Heart right ventricle (tissue), 16 donors: ENCODE results near the gene SPTBN4. TPM values are rescaled to one million over a fixed set of nuclear protein-coding genes. Genes with fewer than 3 reads are reported as not detected.
A peak's percentile ranks its signal among the peaks of the same experiment; 100 is the strongest.

ENCODE experiments used
- ATAC-seq, 8 donors: fragments of 200-7000 bp; cut with Tn5 transposase; one replicate each; pipeline ENCODE4 v1.9.1; 2020; ENCODE audit warnings: mild to moderate bottlenecking in 8 of 8, moderate library complexity in 8 of 8, moderate number of reproducible peaks in 1 of 8
- DNase-seq, 2 donors: peaks; one replicate each; pipeline ENCODE4 v3.0.0-alpha.2; 2020
- H3K27ac ChIP-seq, 10 donors: fragments of 200-600 bp; sonication (generic) in 2 of 10; one replicate each; pipeline versions ENCODE4 v1.5.0 to v1.8.0; 2020 to 2022; ENCODE audit warnings: mild to moderate bottlenecking in 3 of 10
- H3K27me3 ChIP-seq, 7 donors: fragments of 200-600 bp; one replicate each; pipeline ENCODE4 v1.8.0; 2021 to 2022; ENCODE audit warnings: mild to moderate bottlenecking in 2 of 7
- H3K36me3 ChIP-seq, 9 donors: fragments of 200-600 bp; sonication (generic) in 1 of 9; one replicate each; pipeline versions ENCODE4 v1.5.0 to v1.8.0; 2020 to 2022; ENCODE audit warnings: mild to moderate bottlenecking in 2 of 9
- H3K4me1 ChIP-seq, 9 donors: fragments of 200-600 bp; sonication (generic) in 1 of 9; one replicate each; pipeline versions ENCODE4 v1.5.0 to v1.8.0; 2020 to 2022; ENCODE audit warnings: mild to moderate bottlenecking in 4 of 9
- H3K4me3 ChIP-seq, 10 donors: fragments of 200-600 bp; sonication (generic) in 2 of 10; one replicate each; pipeline versions ENCODE4 v1.5.0 to v1.8.0; 2020 to 2022; ENCODE audit warnings: mild to moderate bottlenecking in 7 of 10, moderate library complexity in 2 of 10
- H3K9me3 ChIP-seq, 11 donors: fragments of 200-600 bp in 10 of 11; sonication (generic) in 2 of 11; one replicate each; pipeline versions ENCODE4 v1.5.0 to v1.8.0; 2013 to 2022; ENCODE audit warnings: mild to moderate bottlenecking in 2 of 11, control low read depth in 1 of 11, moderate library complexity in 1 of 11
- WGBS, 2 donors: extraction: QIAGEN DNeasy Blood & Tissue Kit; methylation state at CpG; one replicate each; pipeline ENCODE4 v1.1.7; 2013; ENCODE audit warnings: inconsistent platforms in 1 of 2; 5-methylcytosine and 5-hydroxymethylcytosine counted together
- intact Hi-C, 10 donors: fragments of 100-400 bp; cut with DNase I; formaldehyde crosslinking; loops; one replicate each; pipeline versions ENCODE4 v1.11.1 to v1.14.2; 2022
- polyA plus RNA-seq, 2 donors: library from polyadenylated mRNA; stranded (reverse); fragments of 200-250 nt; gene quantifications; one replicate each; pipeline ENCODE4 v1.2.3, GENCODE V29; 2013
- total RNA-seq, 10 donors: library from RNA; stranded (reverse); fragmentation: NEBNext Ultra II Directional in 3 of 10; extraction: Animal tissue kit (Norgen Biotek cat#: 25700) in 3 of 10; gene quantifications; one replicate each; pipeline versions ENCODE4 v1.2.1 to v1.2.4, GENCODE V29; 2021 to 2023
- TF ChIP-seq, protein P1 (sequence below), 9 donors: fragments of 200-600 bp; sonication (generic) in 2 of 9; IDR thresholded peaks; one replicate each; pipeline versions ENCODE4 v1.5.0 to v1.8.0; 2021 to 2022; ENCODE audit warnings: antibody characterized with exemption in 9 of 9, mild to moderate bottlenecking in 5 of 9, moderate library complexity in 1 of 9
- donor health status: Arrhythmogenic right ventricular cardiomyopathy.
- donor health status: ischemic (EF 13 %, LVEDD 7.1; RV severe dilation, severe dysfunction).
- donor health status: healthy with polysubstance abuse.
- donor health status: DM: no; HTN: yes; CAD: no.
- donor health status: DM: no; HTN: no; CAD: no.
- donor health status: ischemic (EF 25% LVEDD 6.9; RV normal size, moderate dysfunction).
- donor health status: ischemic (EF 25% LVEDD 5.7; RV mildly dilated, moderate dysfunction).
- donor health status: healthy.
- donor health status: DM: yes; HTN: yes; CAD: no.
- donor health status: Ischemic cardiomyopathy.
- donor health status: ischemic (EF 35%, LVEDD 5.7; RV mildly dilated, moderate dysfunction).
- donor health status: nonischemic (EF 11% LVEDD 7.7; RV severe dilation, severe dysfunction).
- donor health status: DM: yes; HTN: yes; CAD: no.
- donor health status: PGD.
- donor health status: ischemic (EF 29% LVEDD 5.4; RV normal size, mild dysfunction).
- donor health status: nonischemic (EF 23%, LVEDD 6.1; RV moderate dilation, normal function).

SPTBN4 gene
- total and polyA plus RNA-seq, 12 donors = 3.0 to 13.8 (median 4.9) TPM

DNA sequence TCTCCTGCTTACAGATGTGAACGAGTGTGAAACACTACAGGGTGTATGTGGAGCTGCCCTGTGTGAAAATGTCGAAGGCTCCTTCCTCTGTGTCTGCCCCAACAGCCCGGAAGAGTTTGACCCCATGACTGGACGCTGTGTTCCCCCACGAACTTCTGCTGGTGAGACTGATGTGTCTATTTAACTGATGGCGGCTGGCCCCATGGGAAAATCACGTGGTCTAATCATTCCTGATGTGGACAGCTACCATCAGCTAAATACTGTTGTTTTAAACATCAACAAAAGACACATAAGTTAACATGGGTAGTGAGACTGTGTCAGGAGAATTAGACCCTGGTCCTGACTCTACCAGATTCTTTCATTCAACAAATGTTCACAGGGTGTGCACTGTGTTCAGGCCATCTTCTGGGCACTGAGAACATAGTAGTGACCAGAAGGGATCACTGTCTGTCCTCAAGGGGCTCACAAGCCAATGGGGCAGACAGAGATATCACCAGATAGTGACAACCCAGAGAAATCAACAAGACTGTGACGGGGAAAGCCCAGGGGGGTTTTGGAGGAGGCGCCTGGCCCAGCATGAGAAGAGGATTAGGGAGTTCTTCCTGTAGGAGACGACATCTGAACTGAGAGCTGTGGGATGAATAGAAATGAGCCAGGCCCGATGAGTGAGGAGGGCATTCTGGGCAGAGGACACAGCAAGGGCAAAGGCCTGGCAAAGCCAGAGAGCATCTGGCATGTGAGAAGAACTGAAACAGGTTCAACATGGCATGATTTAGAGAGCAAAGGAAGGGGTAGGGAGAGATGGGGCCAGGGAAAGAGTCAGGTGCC, 152.7 kb downstream of the SPTBN4 start:
- peak overlapping the region in 9 of 10 donors; percentile 8 to 82 (median 62) for H3K27ac ChIP-seq
- ATAC-seq = peak; percentile 28 to 83 (median 62)

DNA sequence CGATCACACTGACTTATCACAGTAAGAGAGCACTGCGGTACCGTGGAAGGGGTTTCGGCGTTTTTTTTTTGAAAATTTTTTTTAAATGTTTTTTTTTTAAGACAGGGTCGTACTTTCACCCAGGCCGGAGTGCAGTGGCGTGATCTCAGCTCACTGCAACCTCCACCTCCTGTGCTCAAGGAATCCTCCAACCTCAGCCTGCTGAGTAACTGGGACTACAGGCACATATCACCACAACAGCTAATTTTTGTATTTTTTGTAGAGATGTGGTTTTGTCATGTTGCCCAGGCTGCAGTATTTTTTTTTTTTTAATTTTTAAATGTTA, 153.3 kb downstream of the SPTBN4 start:
- Histone ChIP-seq H3K27ac (peak overlapping the region in 9 of 10 donors; percentile 8 to 82 (median 62)), H3K27me3 (no peaks in the 10 kb centered on the region), H3K4me1 (peaks cover 0 to 25% (median 9%) of the 10 kb centered on the region in 9 donors), H3K9me3 (no peaks in the 10 kb centered on the region), H3K36me3 (peaks cover 0 to 98% (median 41%) of the 10 kb centered on the region in 9 donors), H3K4me3 (no peak overlapping the region)
- ATAC-seq (no peak), DNase-seq (no peak)
- intact Hi-C loops = no loop called here
- 53 to 65% methylated on average over 8 of the region's 8 CpGs for WGBS, 2 donors
- TF ChIP-seq, protein P1, sequence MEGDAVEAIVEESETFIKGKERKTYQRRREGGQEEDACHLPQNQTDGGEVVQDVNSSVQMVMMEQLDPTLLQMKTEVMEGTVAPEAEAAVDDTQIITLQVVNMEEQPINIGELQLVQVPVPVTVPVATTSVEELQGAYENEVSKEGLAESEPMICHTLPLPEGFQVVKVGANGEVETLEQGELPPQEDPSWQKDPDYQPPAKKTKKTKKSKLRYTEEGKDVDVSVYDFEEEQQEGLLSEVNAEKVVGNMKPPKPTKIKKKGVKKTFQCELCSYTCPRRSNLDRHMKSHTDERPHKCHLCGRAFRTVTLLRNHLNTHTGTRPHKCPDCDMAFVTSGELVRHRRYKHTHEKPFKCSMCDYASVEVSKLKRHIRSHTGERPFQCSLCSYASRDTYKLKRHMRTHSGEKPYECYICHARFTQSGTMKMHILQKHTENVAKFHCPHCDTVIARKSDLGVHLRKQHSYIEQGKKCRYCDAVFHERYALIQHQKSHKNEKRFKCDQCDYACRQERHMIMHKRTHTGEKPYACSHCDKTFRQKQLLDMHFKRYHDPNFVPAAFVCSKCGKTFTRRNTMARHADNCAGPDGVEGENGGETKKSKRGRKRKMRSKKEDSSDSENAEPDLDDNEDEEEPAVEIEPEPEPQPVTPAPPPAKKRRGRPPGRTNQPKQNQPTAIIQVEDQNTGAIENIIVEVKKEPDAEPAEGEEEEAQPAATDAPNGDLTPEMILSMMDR (IDR thresholded peaks at IDR 0.05) = no peak

More for the DNA sequence above, 152.7 kb downstream of the SPTBN4 start:
- peak in 1 of 2 donors; percentile 52 for DNase-seq
- TF ChIP-seq, protein P1 (IDR thresholded peaks at IDR 0.05) = no peak
- peaks cover 0 to 93% (median 41%) of the 10 kb centered on the region in 9 donors for H3K36me3 ChIP-seq
- H3K4me3 ChIP-seq = no peak overlapping the region
- no peaks in the 10 kb centered on the region for H3K27me3 ChIP-seq
- H3K4me1 ChIP-seq = peaks cover 0 to 31% (median 11%) of the 10 kb centered on the region in 9 donors
- intact Hi-C loops = no loop called here
- no peaks in the 10 kb centered on the region for H3K9me3 ChIP-seq
- WGBS, 2 donors = 67% methylated on average over 11 of the region's 11 CpGs

DNA sequence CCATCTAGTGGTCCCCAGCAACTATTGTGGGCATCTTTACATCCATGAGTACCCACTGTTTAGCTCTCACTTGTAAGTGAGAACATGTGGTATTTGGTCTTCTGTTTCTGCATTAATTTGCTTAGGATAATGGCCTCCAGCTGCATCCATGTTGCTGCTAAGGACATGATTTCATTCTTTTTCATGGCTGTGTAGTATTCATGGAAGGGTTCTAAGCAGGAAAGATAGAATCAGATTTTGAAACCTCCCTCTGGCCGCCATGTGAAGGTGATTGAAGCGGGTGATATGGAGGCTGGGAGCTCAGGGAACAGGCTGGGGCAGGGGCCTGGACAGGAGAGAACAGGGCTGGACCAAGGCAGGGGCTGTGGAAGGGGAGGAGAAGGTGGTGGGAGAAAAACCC, 154.5 kb downstream of the SPTBN4 start:
- 65 to 93% methylated on average over 2 of the region's 2 CpGs for WGBS, 2 donors
- TF ChIP-seq, protein P1 (IDR thresholded peaks at IDR 0.05) = no peak
- peaks cover 0 to 100% (median 49%) of the 10 kb centered on the region in 9 donors for H3K36me3 ChIP-seq

DNA sequence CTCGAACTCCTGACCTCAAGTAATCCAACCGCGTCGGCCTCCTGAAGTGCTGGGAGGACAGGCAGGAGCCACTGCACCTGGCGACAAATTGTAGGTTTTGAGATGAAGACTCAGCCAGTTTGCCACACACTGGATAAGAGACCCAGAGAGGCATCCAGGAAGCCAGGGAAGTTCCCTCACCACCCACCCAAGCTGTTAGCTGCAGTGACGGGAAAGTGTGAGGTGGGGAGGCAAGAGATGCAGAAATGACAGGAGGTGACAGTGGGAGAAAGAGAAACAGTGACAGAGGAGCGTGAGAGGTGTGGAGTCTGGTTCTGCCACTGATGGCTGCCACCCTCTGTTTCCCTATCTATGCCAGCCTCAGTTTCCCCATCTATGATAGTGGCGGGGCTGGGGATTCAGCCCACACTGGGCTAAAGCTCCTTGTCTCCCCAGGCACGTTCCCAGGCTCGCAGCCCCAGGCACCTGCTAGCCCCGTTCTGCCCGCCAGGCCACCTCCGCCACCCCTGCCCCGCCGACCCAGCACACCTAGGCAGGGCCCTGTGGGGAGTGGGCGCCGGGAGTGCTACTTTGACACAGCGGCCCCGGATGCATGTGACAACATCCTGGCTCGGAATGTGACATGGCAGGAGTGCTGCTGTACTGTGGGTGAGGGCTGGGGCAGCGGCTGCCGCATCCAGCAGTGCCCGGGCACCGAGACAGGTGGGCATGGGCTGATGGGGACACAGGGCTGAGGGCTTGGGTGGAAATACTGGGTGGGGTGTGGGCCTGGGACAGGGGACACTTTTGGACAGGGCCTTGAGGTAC, 155.4 kb downstream of the SPTBN4 start:
- no peak for DNase-seq
- no peaks in the 10 kb centered on the region for H3K9me3 ChIP-seq
- H3K4me1 ChIP-seq = peaks cover 0 to 14% (median 9%) of the 10 kb centered on the region in 9 donors
- H3K27me3 ChIP-seq = no peaks in the 10 kb centered on the region
- intact Hi-C loops = no loop called here
- ATAC-seq = no peak
- H3K27ac ChIP-seq = no peak overlapping the region
- TF ChIP-seq, protein P1 (IDR thresholded peaks at IDR 0.05) = no peak
- 93% methylated on average over 24 of the region's 24 CpGs for WGBS, 2 donors
- peaks cover 0 to 100% (median 52%) of the 10 kb centered on the region in 9 donors for H3K36me3 ChIP-seq
- H3K4me3 ChIP-seq = no peak overlapping the region

More for the DNA sequence above, 154.5 kb downstream of the SPTBN4 start:
- intact Hi-C loops = no loop called here
- ATAC-seq (no peak), DNase-seq (no peak)
- Histone ChIP-seq H3K27ac (no peak overlapping the region), H3K9me3 (no peaks in the 10 kb centered on the region), H3K27me3 (no peaks in the 10 kb centered on the region), H3K4me3 (no peak overlapping the region), H3K4me1 (peaks cover 0 to 14% (median 9%) of the 10 kb centered on the region in 9 donors)
